Hepatocyte (in vitro differentiated cells): ENCODE data around the gene RMP24.

Source experiments
- CTCF ChIP-seq: fragments of 200-600 bp; sonication (generic); IDR thresholded peaks from 2 replicates; pipeline ENCODE4 v1.5.1; 2016; ENCODE audit warnings: antibody characterized with exemption, mild to moderate bottlenecking; ENCODE audit not compliant: poor library complexity
- EZH2 ChIP-seq: fragments of 200-600 bp; sonication (generic); IDR thresholded peaks from 2 replicates; pipeline ENCODE4 v1.6.1; 2016; ENCODE audit warnings: antibody characterized with exemption, mild to moderate bottlenecking, borderline replicate concordance

- TF ChIP-seq CTCF (no peak), EZH2 (no peak)
Measured at GRCh38 chr18:35941299-35941698, 31.2 kb upstream of the RMP24 start.
